Stimulated activated CD4-positive, alpha-beta T cell treated with anti-CD3 and anti-CD28 coated beads, Interleukin-12 subunit alpha, Interleukin-12 subunit beta, amount 100 ng/mL, for 4 hours (primary cell): ENCODE measurements around the gene FAM47E.
"Not testable (repeated sequence)": the region's sequence is repeated elsewhere in the genome, so short reads cannot be mapped to it uniquely, and the experiment has no call there.

ENCODE experiments used
- DNase-seq: peaks from one replicate; pipeline ENCODE4 v3.0.0-alpha.2; 2020

The FAM47E gene

GRCh38 chr4:76226418-76226817, 25.1 kb upstream of the FAM47E start:
- DNase-seq = no peak

GRCh38 chr4:76232681-76233080, 18.8 kb upstream of the FAM47E start:
- DNase-seq = no peak

- no peak for DNase-seq
These were observed 18.4 kb upstream of the FAM47E start for GRCh38 chr4:76233083-76233482.

GRCh38 chr4:76233529-76233928, 18.0 kb upstream of the FAM47E start:
- no peak for DNase-seq

GRCh38 chr4:76233967-76234678, 17.4 kb upstream of the FAM47E start:
- no peak for DNase-seq

GRCh38 chr4:76234679-76235044, 16.9 kb upstream of the FAM47E start:
- DNase-seq = no peak

GRCh38 chr4:76235407-76235806, 16.1 kb upstream of the FAM47E start:
- DNase-seq = no peak

GRCh38 chr4:76235915-76236314, 15.6 kb upstream of the FAM47E start:
- DNase-seq = no peak

GRCh38 chr4:76238236-76238635, 13.3 kb upstream of the FAM47E start:
- no peak for DNase-seq

GRCh38 chr4:76238701-76239100, 12.8 kb upstream of the FAM47E start:
- no peak for DNase-seq

- no peak for DNase-seq
These were observed 11.3 kb upstream of the FAM47E start for GRCh38 chr4:76240236-76240635.

- DNase-seq = not testable (repeated sequence)
These were observed 7.6 kb upstream of the FAM47E start for GRCh38 chr4:76243877-76244276.

GRCh38 chr4:76246025-76246424, 5.5 kb upstream of the FAM47E start:
- DNase-seq = no peak

- no peak for DNase-seq
These were observed 4.7 kb upstream of the FAM47E start for GRCh38 chr4:76246852-76247251.

- no peak for DNase-seq
These were observed 559 bp upstream of the FAM47E start for GRCh38 chr4:76250962-76251361.

- DNase-seq = no peak
These were observed 741 bp downstream of the FAM47E start for GRCh38 chr4:76252271-76252653.

- no peak for DNase-seq
These were observed 2.0 kb downstream of the FAM47E start for GRCh38 chr4:76253511-76253910.

- no peak for DNase-seq
These were observed 4.5 kb downstream of the FAM47E start for GRCh38 chr4:76256032-76256431.

- DNase-seq = no peak
These were observed 5.4 kb downstream of the FAM47E start for GRCh38 chr4:76256968-76257367.

GRCh38 chr4:76257824-76258223, 6.3 kb downstream of the FAM47E start:
- no peak for DNase-seq

GRCh38 chr4:76260571-76260970, 9.1 kb downstream of the FAM47E start:
- no peak for DNase-seq

GRCh38 chr4:76265631-76266218, 14.2 kb downstream of the FAM47E start:
- DNase-seq = no peak

GRCh38 chr4:76266627-76267026, 15.1 kb downstream of the FAM47E start:
- no peak for DNase-seq

GRCh38 chr4:76267811-76268210, 16.3 kb downstream of the FAM47E start:
- no peak for DNase-seq
